WTC11 (cell line): ENCODE measurements around the gene PTPRN2.

Experiments used
- ESRRA ChIP-seq: sonication (generic); formaldehyde crosslinking; IDR thresholded peaks from 2 replicates; pipeline ENCODE4 v1.8.1; 2022; ENCODE audit warnings: mild to moderate bottlenecking, missing genetic modification reagents, borderline replicate concordance
- JUN ChIP-seq: sonication (generic); formaldehyde crosslinking; IDR thresholded peaks from 2 replicates; pipeline ENCODE4 v1.8.0; 2023; ENCODE audit warnings: mild to moderate bottlenecking, missing genetic modification reagents
- TEAD1 ChIP-seq: sonication (generic); formaldehyde crosslinking; IDR thresholded peaks from 2 replicates; pipeline ENCODE4 v1.8.0; 2022; ENCODE audit warnings: mild to moderate bottlenecking, missing genetic modification reagents
- TF ChIP-seq, protein P1 (sequence below): fragments of 200-600 bp; IDR thresholded peaks from 2 replicates; pipeline ENCODE4 v1.8.0; 2022; ENCODE audit warnings: antibody characterized with exemption

GRCh38 chr7:158479664-158480025, 108.0 kb downstream of the PTPRN2 start:
- TF ChIP-seq, protein P1, sequence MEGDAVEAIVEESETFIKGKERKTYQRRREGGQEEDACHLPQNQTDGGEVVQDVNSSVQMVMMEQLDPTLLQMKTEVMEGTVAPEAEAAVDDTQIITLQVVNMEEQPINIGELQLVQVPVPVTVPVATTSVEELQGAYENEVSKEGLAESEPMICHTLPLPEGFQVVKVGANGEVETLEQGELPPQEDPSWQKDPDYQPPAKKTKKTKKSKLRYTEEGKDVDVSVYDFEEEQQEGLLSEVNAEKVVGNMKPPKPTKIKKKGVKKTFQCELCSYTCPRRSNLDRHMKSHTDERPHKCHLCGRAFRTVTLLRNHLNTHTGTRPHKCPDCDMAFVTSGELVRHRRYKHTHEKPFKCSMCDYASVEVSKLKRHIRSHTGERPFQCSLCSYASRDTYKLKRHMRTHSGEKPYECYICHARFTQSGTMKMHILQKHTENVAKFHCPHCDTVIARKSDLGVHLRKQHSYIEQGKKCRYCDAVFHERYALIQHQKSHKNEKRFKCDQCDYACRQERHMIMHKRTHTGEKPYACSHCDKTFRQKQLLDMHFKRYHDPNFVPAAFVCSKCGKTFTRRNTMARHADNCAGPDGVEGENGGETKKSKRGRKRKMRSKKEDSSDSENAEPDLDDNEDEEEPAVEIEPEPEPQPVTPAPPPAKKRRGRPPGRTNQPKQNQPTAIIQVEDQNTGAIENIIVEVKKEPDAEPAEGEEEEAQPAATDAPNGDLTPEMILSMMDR: no peak
- TF ChIP-seq TEAD1 (CRISPR knock-in tag): no peak
- no peak for TF ChIP-seq JUN (CRISPR knock-in tag)
- no peak for TF ChIP-seq ESRRA (CRISPR knock-in tag)
